Measurements from ENCODE around the gene ELK3.

The ELK3 gene

GRCh38 chr12:96238336-96239047 is 44.3 kb downstream of the ELK3 start:
- H3K27ac ChIP-seq (ENCODE audit: low read depth, low read length): peak overlapping the region; percentile 98
- H3K4me3 ChIP-seq (ENCODE audit: low read depth in 1 of 2, low read length in 2 of 2): no peak overlapping the region
- no peaks in the 10 kb centered on the region for H3K27me3 ChIP-seq (ENCODE audit: control insufficient read depth in 1 of 2, insufficient read depth in 2 of 2, low read length in 2 of 2)
- no peaks in the 10 kb centered on the region for H3K9me3 ChIP-seq (ENCODE audit: low read length)
- H3K9ac ChIP-seq (ENCODE audit: low read length): peak overlapping the region; percentile 62
- peaks cover 91% of the 10 kb centered on the region for H3K4me1 ChIP-seq (ENCODE audit: insufficient read depth, low read length)
- H3K36me3 ChIP-seq (ENCODE audit: insufficient read depth, low read length): no peaks in the 10 kb centered on the region

GRCh38 chr12:96239711-96240635 is 45.8 kb downstream of the ELK3 start:
- peaks cover 78% of the 10 kb centered on the region for H3K4me1 ChIP-seq (ENCODE audit: insufficient read depth, low read length)
- H3K9ac ChIP-seq (ENCODE audit: low read length): peak overlapping the region; percentile 11
- peak overlapping the region; percentile 91 for H3K27ac ChIP-seq (ENCODE audit: low read depth, low read length)
- no peaks in the 10 kb centered on the region for H3K9me3 ChIP-seq (ENCODE audit: low read length)
- no peaks in the 10 kb centered on the region for H3K36me3 ChIP-seq (ENCODE audit: insufficient read depth, low read length)
- H3K27me3 ChIP-seq (ENCODE audit: control insufficient read depth in 1 of 2, insufficient read depth in 2 of 2, low read length in 2 of 2): no peaks in the 10 kb centered on the region
- H3K4me3 ChIP-seq (ENCODE audit: low read depth in 1 of 2, low read length in 2 of 2): peak overlapping the region in 1 of 2 donors; percentile 46

GRCh38 chr12:96240656-96241055 is 46.5 kb downstream of the ELK3 start:
- no peaks in the 10 kb centered on the region for H3K9me3 ChIP-seq (ENCODE audit: low read length)
- H3K36me3 ChIP-seq (ENCODE audit: insufficient read depth, low read length): no peaks in the 10 kb centered on the region
- H3K4me1 ChIP-seq (ENCODE audit: insufficient read depth, low read length): peaks cover 71% of the 10 kb centered on the region
- H3K27ac ChIP-seq (ENCODE audit: low read depth, low read length): peak overlapping the region; percentile 91
- peak overlapping the region; percentile 11 for H3K9ac ChIP-seq (ENCODE audit: low read length)
- no peak overlapping the region for H3K4me3 ChIP-seq (ENCODE audit: low read depth in 1 of 2, low read length in 2 of 2)
- no peaks in the 10 kb centered on the region for H3K27me3 ChIP-seq (ENCODE audit: control insufficient read depth in 1 of 2, insufficient read depth in 2 of 2, low read length in 2 of 2)

- Histone ChIP-seq H3K9ac (ENCODE audit: low read length) (peak overlapping the region; percentile 13), H3K36me3 (ENCODE audit: insufficient read depth, low read length) (no peaks in the 10 kb centered on the region), H3K4me1 (ENCODE audit: insufficient read depth, low read length) (peaks cover 63% of the 10 kb centered on the region), H3K9me3 (ENCODE audit: low read length) (no peaks in the 10 kb centered on the region), H3K4me3 (ENCODE audit: low read depth in 1 of 2, low read length in 2 of 2) (peak overlapping the region in 1 of 2 donors; percentile 39), H3K27ac (ENCODE audit: low read depth, low read length) (peak overlapping the region; percentile 91), H3K27me3 (ENCODE audit: control insufficient read depth in 1 of 2, insufficient read depth in 2 of 2, low read length in 2 of 2) (no peaks in the 10 kb centered on the region)
Measured at GRCh38 chr12:96241431-96241830, 47.3 kb downstream of the ELK3 start.

GRCh38 chr12:96241846-96242256 is 47.7 kb downstream of the ELK3 start:
- Histone ChIP-seq H3K27me3 (ENCODE audit: control insufficient read depth in 1 of 2, insufficient read depth in 2 of 2, low read length in 2 of 2) (no peaks in the 10 kb centered on the region), H3K36me3 (ENCODE audit: insufficient read depth, low read length) (peaks cover 2% of the 10 kb centered on the region), H3K9ac (ENCODE audit: low read length) (peak overlapping the region; percentile 13), H3K4me3 (ENCODE audit: low read depth in 1 of 2, low read length in 2 of 2) (peak overlapping the region in 1 of 2 donors; percentile 39), H3K9me3 (ENCODE audit: low read length) (no peaks in the 10 kb centered on the region), H3K4me1 (ENCODE audit: insufficient read depth, low read length) (peaks cover 59% of the 10 kb centered on the region), H3K27ac (ENCODE audit: low read depth, low read length) (peak overlapping the region; percentile 91)

- peak overlapping the region; percentile 48 for H3K27ac ChIP-seq (ENCODE audit: low read depth, low read length)
- peak overlapping the region in 1 of 2 donors; percentile 18 for H3K4me3 ChIP-seq (ENCODE audit: low read depth in 1 of 2, low read length in 2 of 2)
- no peaks in the 10 kb centered on the region for H3K9me3 ChIP-seq (ENCODE audit: low read length)
- H3K9ac ChIP-seq (ENCODE audit: low read length): peak overlapping the region; percentile 3
- H3K4me1 ChIP-seq (ENCODE audit: insufficient read depth, low read length): peaks cover 52% of the 10 kb centered on the region
- no peaks in the 10 kb centered on the region for H3K27me3 ChIP-seq (ENCODE audit: control insufficient read depth in 1 of 2, insufficient read depth in 2 of 2, low read length in 2 of 2)
- H3K36me3 ChIP-seq (ENCODE audit: insufficient read depth, low read length): peaks cover 10% of the 10 kb centered on the region
Measured at GRCh38 chr12:96242597-96242996, 48.4 kb downstream of the ELK3 start.

GRCh38 chr12:96244826-96245225 is 50.7 kb downstream of the ELK3 start:
- no peaks in the 10 kb centered on the region for H3K27me3 ChIP-seq (ENCODE audit: control insufficient read depth in 1 of 2, insufficient read depth in 2 of 2, low read length in 2 of 2)
- H3K9me3 ChIP-seq (ENCODE audit: low read length): no peaks in the 10 kb centered on the region
- peaks cover 18% of the 10 kb centered on the region for H3K36me3 ChIP-seq (ENCODE audit: insufficient read depth, low read length)
- H3K4me3 ChIP-seq (ENCODE audit: low read depth in 1 of 2, low read length in 2 of 2): no peak overlapping the region
- H3K4me1 ChIP-seq (ENCODE audit: insufficient read depth, low read length): peaks cover 43% of the 10 kb centered on the region
- H3K27ac ChIP-seq (ENCODE audit: low read depth, low read length): no peak overlapping the region
- H3K9ac ChIP-seq (ENCODE audit: low read length): no peak overlapping the region

GRCh38 chr12:96246926-96247505 is 52.8 kb downstream of the ELK3 start:
- Histone ChIP-seq H3K27me3 (ENCODE audit: control insufficient read depth in 1 of 2, insufficient read depth in 2 of 2, low read length in 2 of 2) (no peaks in the 10 kb centered on the region), H3K36me3 (ENCODE audit: insufficient read depth, low read length) (peaks cover 23% of the 10 kb centered on the region), H3K9ac (ENCODE audit: low read length) (no peak overlapping the region), H3K4me1 (ENCODE audit: insufficient read depth, low read length) (peaks cover 29% of the 10 kb centered on the region), H3K27ac (ENCODE audit: low read depth, low read length) (no peak overlapping the region), H3K4me3 (ENCODE audit: low read depth in 1 of 2, low read length in 2 of 2) (no peak overlapping the region), H3K9me3 (ENCODE audit: low read length) (no peaks in the 10 kb centered on the region)

GRCh38 chr12:96247563-96247962 is 53.4 kb downstream of the ELK3 start:
- Histone ChIP-seq H3K9ac (ENCODE audit: low read length) (no peak overlapping the region), H3K9me3 (ENCODE audit: low read length) (no peaks in the 10 kb centered on the region), H3K4me3 (ENCODE audit: low read depth in 1 of 2, low read length in 2 of 2) (no peak overlapping the region), H3K4me1 (ENCODE audit: insufficient read depth, low read length) (peaks cover 24% of the 10 kb centered on the region), H3K36me3 (ENCODE audit: insufficient read depth, low read length) (peaks cover 23% of the 10 kb centered on the region), H3K27me3 (ENCODE audit: control insufficient read depth in 1 of 2, insufficient read depth in 2 of 2, low read length in 2 of 2) (no peaks in the 10 kb centered on the region), H3K27ac (ENCODE audit: low read depth, low read length) (no peak overlapping the region)

- H3K36me3 ChIP-seq (ENCODE audit: insufficient read depth, low read length): peaks cover 23% of the 10 kb centered on the region
- peak overlapping the region; percentile 0 for H3K27ac ChIP-seq (ENCODE audit: low read depth, low read length)
- H3K9ac ChIP-seq (ENCODE audit: low read length): no peak overlapping the region
- H3K9me3 ChIP-seq (ENCODE audit: low read length): no peaks in the 10 kb centered on the region
- no peaks in the 10 kb centered on the region for H3K27me3 ChIP-seq (ENCODE audit: control insufficient read depth in 1 of 2, insufficient read depth in 2 of 2, low read length in 2 of 2)
- no peak overlapping the region for H3K4me3 ChIP-seq (ENCODE audit: low read depth in 1 of 2, low read length in 2 of 2)
- H3K4me1 ChIP-seq (ENCODE audit: insufficient read depth, low read length): peaks cover 20% of the 10 kb centered on the region
Measured at GRCh38 chr12:96248136-96248931, 54.2 kb downstream of the ELK3 start.

Measured in muscle layer of colon (tissue), 2 donors.